Measurements from ENCODE around the gene SYT1.

The SYT1 gene

GRCh38 chr12:78966062-78966461 is 101.5 kb downstream of the SYT1 start:
- no peak for DNase-seq (ENCODE audit: extremely low read depth, low read depth)
- no peak for TF ChIP-seq CTCF (IDR thresholded peaks at IDR 0.05; ENCODE audit: low read depth, low read length)

DNA sequence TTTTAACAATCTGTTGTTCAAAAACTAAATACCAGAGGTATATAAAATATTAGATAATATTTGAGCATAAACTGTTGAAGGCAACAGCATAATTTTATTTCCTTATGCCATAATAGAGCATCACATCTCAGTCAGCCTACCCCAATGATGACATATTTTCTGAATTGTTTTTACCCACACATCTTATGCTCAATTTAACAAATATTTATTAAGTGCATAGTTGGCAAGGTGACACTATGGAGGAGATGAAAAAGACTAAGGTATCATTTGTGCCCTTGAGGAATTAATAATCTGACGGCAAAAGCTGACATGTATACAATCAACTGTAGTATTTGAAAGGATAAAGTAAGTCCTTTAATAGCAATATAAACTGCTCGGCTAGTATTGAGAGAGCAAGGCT is 102.4 kb downstream of the SYT1 start:
- no peak for DNase-seq (ENCODE audit: extremely low read depth, low read depth)
- no peak for TF ChIP-seq CTCF (IDR thresholded peaks at IDR 0.05; ENCODE audit: low read depth, low read length)

DNA sequence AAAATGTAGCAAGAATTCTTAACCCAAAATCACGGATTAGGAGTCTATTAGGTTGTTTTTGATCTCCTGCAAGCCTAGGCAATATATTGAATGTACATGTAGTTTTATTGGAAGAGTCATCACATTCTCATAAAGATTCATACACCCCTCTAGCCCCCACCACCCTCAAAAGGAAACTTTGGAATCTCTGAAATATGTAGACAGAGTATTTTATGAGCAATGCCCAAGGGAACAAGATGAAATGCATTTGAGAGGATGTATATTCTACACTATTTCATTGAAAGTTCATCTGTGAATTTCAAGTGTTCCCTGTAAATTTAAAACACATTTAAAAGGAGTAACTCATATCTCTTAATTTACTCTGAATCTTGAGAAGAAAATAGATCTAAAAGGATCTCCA is 103.7 kb downstream of the SYT1 start:
- no peak for DNase-seq (ENCODE audit: extremely low read depth, low read depth)
- TF ChIP-seq CTCF (IDR thresholded peaks at IDR 0.05; ENCODE audit: low read depth, low read length), result no peak

DNA sequence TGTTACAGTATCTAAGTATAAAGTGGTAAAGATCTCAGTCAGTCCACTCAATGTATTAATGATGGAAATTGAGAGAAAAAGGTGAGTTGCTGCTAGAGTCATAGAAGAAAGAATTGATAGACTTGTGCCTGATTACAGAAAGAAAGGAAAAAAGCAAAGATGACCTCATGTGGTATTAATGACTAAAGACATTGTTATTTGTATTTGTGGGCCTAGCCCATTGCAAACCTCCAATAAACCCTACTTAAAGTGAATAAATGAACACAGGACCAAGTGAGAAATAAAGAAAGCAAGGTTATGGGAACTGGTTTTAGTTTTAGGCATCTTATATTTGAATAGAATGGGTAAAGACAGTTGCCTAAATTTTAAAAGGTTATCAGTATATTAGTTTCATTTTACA is 105.5 kb downstream of the SYT1 start:
- DNase-seq (ENCODE audit: extremely low read depth, low read depth), result no peak
- TF ChIP-seq CTCF (IDR thresholded peaks at IDR 0.05; ENCODE audit: low read depth, low read length), result no peak

GRCh38 chr12:78977304-78977867 is 112.8 kb downstream of the SYT1 start:
- DNase-seq (ENCODE audit: extremely low read depth, low read depth), result no peak
- TF ChIP-seq CTCF (IDR thresholded peaks at IDR 0.05; ENCODE audit: low read depth, low read length), result no peak

- no peak for DNase-seq (ENCODE audit: extremely low read depth, low read depth)
- TF ChIP-seq CTCF (IDR thresholded peaks at IDR 0.05; ENCODE audit: low read depth, low read length), result no peak
Observed at GRCh38 chr12:78994168-78994791, 129.7 kb downstream of the SYT1 start.

DNA sequence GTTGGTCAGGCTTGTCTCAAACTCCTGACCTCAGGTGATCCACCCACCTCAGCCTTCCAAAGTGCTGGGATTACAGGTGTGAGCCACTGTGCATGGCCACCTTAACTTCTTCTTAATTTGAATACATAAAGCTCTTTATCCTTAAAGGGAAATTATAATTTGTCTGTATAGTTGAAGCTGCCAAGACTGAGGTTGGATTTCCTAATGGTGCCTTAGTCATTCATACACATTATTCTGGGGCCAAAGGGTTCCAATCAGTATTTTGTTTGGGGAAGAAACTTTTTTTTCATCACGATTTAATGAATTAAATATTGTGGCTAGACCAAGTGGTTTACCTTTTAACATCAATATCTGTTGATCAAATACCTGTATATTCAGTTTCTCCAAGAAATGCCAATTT is 135.9 kb downstream of the SYT1 start:
- TF ChIP-seq CTCF (IDR thresholded peaks at IDR 0.05; ENCODE audit: low read depth, low read length), result no peak
- no peak for DNase-seq (ENCODE audit: extremely low read depth, low read depth)

Measured in AG09319 (cell line).